B cell (primary cell): Measurements from ENCODE around the gene IGFBP7. TPM values are rescaled to one million over a fixed set of nuclear protein-coding genes. Genes with fewer than 3 reads are reported as not detected.

Source experiments
- ATAC-seq: fragments of 200-7000 bp; cut with Tn5 transposase; one replicate; pipeline ENCODE4 v1.10.0; 2021; ENCODE audit warnings: low read depth, mild to moderate bottlenecking, moderate number of reproducible peaks, moderate library complexity
- CTCF ChIA-PET: fragments of 350-600 bp; sonication (Branson Sonifier 250); formaldehyde crosslinking; loops from one replicate; lab custom pipeline; 2021; ENCODE audit warnings: antibody characterized with exemption, inconsistent platforms; lab: Charles Lee
- POLR2A ChIA-PET: fragments of 350-600 bp; sonication (Branson Sonifier 250); formaldehyde crosslinking; loops from one replicate; lab custom pipeline; 2021; ENCODE audit warnings: antibody characterized with exemption; lab: Charles Lee
- DNase-seq: peaks from one replicate; pipeline ENCODE4 v3.0.0; 2013
- H2AFZ ChIP-seq: 2 replicates; pipeline ENCODE4 v1.6.1; 2012; ENCODE audit warnings: mild to moderate bottlenecking, low read depth, low read length; ENCODE audit not compliant: insufficient read depth, poor library complexity, severe bottlenecking
- H3K27ac ChIP-seq, 2 donors: 1 replicate in 1 of 2; 2 replicates in 1 of 2; pipeline ENCODE4 v1.5.1; 2012 to 2013; ENCODE audit warnings: low read length in 2 of 2, mild to moderate bottlenecking in 2 of 2, moderate library complexity in 1 of 2
- H3K27me3 ChIP-seq, 4 experiments: fragments of 200-600 bp in 1 of 4; sonication (generic) in 1 of 4; replicated peaks in 1 of 4; 1 replicate in 2 of 4; 2 replicates in 2 of 4; pipeline versions ENCODE4 v1.6.1 to v1.7.0; 2013 to 2016; ENCODE audit warnings: low read length in 3 of 4, mild to moderate bottlenecking in 2 of 4, mixed read lengths in 1 of 4, moderate library complexity in 1 of 4; ENCODE audit not compliant: insufficient read depth in 4 of 4, control insufficient read depth in 3 of 4; ENCODE audit errors: control extremely low read depth in 1 of 4
- H3K36me3 ChIP-seq, 2 experiments: replicated peaks in 1 of 2; 1 replicate in 1 of 2; 2 replicates in 1 of 2; pipeline versions ENCODE4 v1.6.1 to v1.7.1; 2013; ENCODE audit warnings: low read length in 1 of 2; ENCODE audit not compliant: insufficient read depth in 2 of 2, control insufficient read depth in 1 of 2; ENCODE audit errors: control extremely low read depth in 1 of 2, extremely low read depth in 1 of 2
- H3K4me1 ChIP-seq, 2 donors: fragments of 200-600 bp in 1 of 2; sonication (generic) in 1 of 2; 1 replicate in 1 of 2; 2 replicates in 1 of 2; pipeline versions ENCODE4 v1.5.1 to v1.6.1; 2013 to 2017; ENCODE audit warnings: low read length in 2 of 2; ENCODE audit not compliant: control insufficient read depth in 2 of 2, insufficient read depth in 2 of 2
- H3K4me2 ChIP-seq: replicated peaks from 2 replicates; pipeline ENCODE3; 2012; ENCODE audit warnings: mild to moderate bottlenecking, low read depth, low read length; ENCODE audit not compliant: poor library complexity, severe bottlenecking
- H3K4me3 ChIP-seq, 5 experiments: fragments of 200-600 bp in 1 of 5; sonication (generic) in 1 of 5; 1 replicate in 3 of 5; 2 replicates in 2 of 5; pipeline versions ENCODE4 v1.5.1 to v1.7.0; 2011 to 2016; ENCODE audit warnings: low read length in 4 of 5, mild to moderate bottlenecking in 4 of 5, low read depth in 2 of 5, control low read depth in 1 of 5, moderate library complexity in 1 of 5; ENCODE audit not compliant: insufficient read depth in 1 of 5; ENCODE audit errors: control extremely low read depth in 1 of 5, extremely low read depth in 1 of 5
- H3K79me2 ChIP-seq: fragments of 200-600 bp; sonication (generic); one replicate; pipeline ENCODE4 v1.6.0; 2016; ENCODE audit warnings: low read length; ENCODE audit not compliant: control insufficient read depth, insufficient read depth
- H3K9ac ChIP-seq: fragments of 200-600 bp; sonication (generic); 2 replicates; pipeline ENCODE4 v1.6.1; 2017; ENCODE audit warnings: mild to moderate bottlenecking, low read length, moderate library complexity
- H3K9me3 ChIP-seq, 3 donors: one replicate each; pipeline versions ENCODE4 v1.6.1 to v1.7.1; 2013; ENCODE audit warnings: low read length in 2 of 3; ENCODE audit not compliant: control insufficient read depth in 2 of 3, insufficient read depth in 1 of 3; ENCODE audit errors: control extremely low read depth in 1 of 3
- H4K20me1 ChIP-seq: 2 replicates; pipeline ENCODE4 v1.6.0; 2012; ENCODE audit warnings: mild to moderate bottlenecking, low read length; ENCODE audit not compliant: insufficient read depth, control insufficient read depth, poor library complexity, severe bottlenecking
- H3K27ac Mint-ChIP-seq: one replicate; pipeline ENCODE4 v1.8.0; 2021; ENCODE audit warnings: mixed read lengths
- H3K27me3 Mint-ChIP-seq: one replicate; pipeline ENCODE4 v1.8.0; 2021; ENCODE audit warnings: mixed read lengths
- H3K4me1 Mint-ChIP-seq: one replicate; pipeline ENCODE4 v1.8.0; 2021; ENCODE audit warnings: mixed read lengths
- H3K4me3 Mint-ChIP-seq: one replicate; pipeline ENCODE4 v1.8.0; 2021; ENCODE audit warnings: mixed read lengths
- H3K9me3 Mint-ChIP-seq: one replicate; pipeline ENCODE4 v1.8.0; 2022; ENCODE audit warnings: mixed read lengths; ENCODE audit not compliant: insufficient read depth
- EZH2 ChIP-seq: IDR thresholded peaks from 2 replicates; pipeline ENCODE4 v1.6.1; 2012; ENCODE audit warnings: borderline replicate concordance, low read depth, mild to moderate bottlenecking, moderate library complexity, low read length; ENCODE audit not compliant: insufficient read depth, poor library complexity, severe bottlenecking
- WGBS: methylation state at CpG from one replicate; pipeline ENCODE4 v1.1.5; 2013; ENCODE audit warnings: missing lambda C conversion rate; ENCODE audit not compliant: insufficient coverage; 5-methylcytosine and 5-hydroxymethylcytosine counted together
- intact Hi-C: fragments of 100-400 bp; cut with micrococcal nuclease; formaldehyde crosslinking; loops from one replicate; pipeline ENCODE4 v1.10.0; 2022
- polyA plus RNA-seq: library from polyadenylated mRNA; depleted of rRNA; stranded (reverse); fragments of >200 nt; gene quantifications from 2 replicates; pipeline ENCODE4 v1.2.3, GENCODE V29; 2012
- total RNA-seq, 2 donors: library from RNA; stranded (reverse); fragments of 120-200 nt in 1 of 2; gene quantifications; 1 replicate in 1 of 2; 2 replicates in 1 of 2; pipeline versions ENCODE4 v1.2.3 to v1.2.4, GENCODE V29; 2013 to 2022
- TF ChIP-seq, protein P1 (sequence below): fragments of 200-600 bp; IDR thresholded peaks from one replicate; pipeline ENCODE4 v1.8.0; 2022; ENCODE audit warnings: antibody characterized with exemption, mild to moderate bottlenecking

IGFBP7 gene
- total and polyA plus RNA-seq, 2 donors (not counting 1 experiment from before 2014, with no cell fraction given) = 0.37 TPM; not detected in 1

DNA sequence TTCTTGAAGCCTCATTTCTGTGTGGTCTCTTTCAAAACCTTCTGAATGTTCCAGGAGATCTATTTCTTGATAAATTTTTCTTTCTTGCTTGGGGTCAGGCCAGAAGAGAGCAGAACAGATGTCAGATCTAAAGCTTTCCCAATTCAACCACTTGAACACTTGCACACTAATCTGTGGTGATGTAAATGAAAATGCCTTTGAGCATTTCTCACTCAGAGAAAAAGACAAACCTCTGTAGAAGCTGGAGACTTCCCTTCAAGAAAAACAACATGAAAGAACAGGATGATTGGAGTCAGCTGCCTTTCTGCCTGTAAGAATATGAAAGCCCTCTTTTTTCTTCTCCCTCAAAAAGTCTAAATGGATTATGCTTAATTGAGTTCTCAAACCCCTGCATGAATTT, 11.2 kb downstream of the IGFBP7 start:
- Histone ChIP-seq H3K27ac (no peak overlapping the region), H3K9ac (no peak overlapping the region), H3K36me3 (no peaks in the 10 kb centered on the region), H2AFZ (no peak overlapping the region), H3K4me2 (no peak overlapping the region), H3K4me3 (no peak overlapping the region), H3K27me3 (no peaks in the 10 kb centered on the region), H3K79me2 (no peaks in the 10 kb centered on the region), H4K20me1 (no peaks in the 10 kb centered on the region), H3K9me3 (no peaks in the 10 kb centered on the region), H3K4me1 (no peaks in the 10 kb centered on the region)
- DNase-seq (no peak), ATAC-seq (no peak)
- Mint-ChIP-seq H3K4me3 (no peak overlapping the region), H3K4me1 (no peaks in the 10 kb centered on the region), H3K27ac (no peak overlapping the region), H3K9me3 (no peaks in the 10 kb centered on the region), H3K27me3 (peaks cover 2% of the 10 kb centered on the region)
- ChIA-PET CTCF (no interaction called here), POLR2A (no interaction called here)
- intact Hi-C loops = no loop called here
- TF ChIP-seq, protein P1, sequence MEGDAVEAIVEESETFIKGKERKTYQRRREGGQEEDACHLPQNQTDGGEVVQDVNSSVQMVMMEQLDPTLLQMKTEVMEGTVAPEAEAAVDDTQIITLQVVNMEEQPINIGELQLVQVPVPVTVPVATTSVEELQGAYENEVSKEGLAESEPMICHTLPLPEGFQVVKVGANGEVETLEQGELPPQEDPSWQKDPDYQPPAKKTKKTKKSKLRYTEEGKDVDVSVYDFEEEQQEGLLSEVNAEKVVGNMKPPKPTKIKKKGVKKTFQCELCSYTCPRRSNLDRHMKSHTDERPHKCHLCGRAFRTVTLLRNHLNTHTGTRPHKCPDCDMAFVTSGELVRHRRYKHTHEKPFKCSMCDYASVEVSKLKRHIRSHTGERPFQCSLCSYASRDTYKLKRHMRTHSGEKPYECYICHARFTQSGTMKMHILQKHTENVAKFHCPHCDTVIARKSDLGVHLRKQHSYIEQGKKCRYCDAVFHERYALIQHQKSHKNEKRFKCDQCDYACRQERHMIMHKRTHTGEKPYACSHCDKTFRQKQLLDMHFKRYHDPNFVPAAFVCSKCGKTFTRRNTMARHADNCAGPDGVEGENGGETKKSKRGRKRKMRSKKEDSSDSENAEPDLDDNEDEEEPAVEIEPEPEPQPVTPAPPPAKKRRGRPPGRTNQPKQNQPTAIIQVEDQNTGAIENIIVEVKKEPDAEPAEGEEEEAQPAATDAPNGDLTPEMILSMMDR = no peak
- TF ChIP-seq EZH2 = no peak

DNA sequence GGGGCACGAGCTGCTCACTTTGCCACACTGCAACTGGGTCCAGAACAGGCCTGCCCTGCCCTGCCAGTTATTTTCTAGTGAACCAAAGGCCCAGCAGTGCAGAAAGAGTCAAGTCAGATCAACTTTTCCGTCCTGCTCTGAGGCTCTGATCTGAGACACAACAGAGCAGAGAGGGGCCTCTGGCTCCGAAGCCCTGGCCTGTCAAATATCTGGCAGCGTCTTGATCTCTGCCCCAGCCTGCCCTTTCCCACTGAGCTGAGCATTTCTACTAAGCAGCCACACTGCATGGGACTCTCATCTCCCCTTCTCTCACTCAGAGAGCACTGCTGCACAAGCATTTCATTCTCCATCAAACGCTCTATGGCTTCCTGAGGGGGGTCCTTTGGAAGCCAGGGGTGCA, 11.8 kb downstream of the IGFBP7 start:
- no peak for ATAC-seq
- Histone ChIP-seq H3K27me3 (no peaks in the 10 kb centered on the region), H3K9ac (no peak overlapping the region), H3K79me2 (no peaks in the 10 kb centered on the region), H3K27ac (no peak overlapping the region), H3K9me3 (no peaks in the 10 kb centered on the region), H3K4me3 (no peak overlapping the region), H3K4me2 (no peak overlapping the region), H3K36me3 (no peaks in the 10 kb centered on the region), H2AFZ (no peak overlapping the region), H3K4me1 (no peaks in the 10 kb centered on the region), H4K20me1 (no peaks in the 10 kb centered on the region)
- TF ChIP-seq, protein P1 = no peak
- no peak for TF ChIP-seq EZH2
- CTCF ChIA-PET = no interaction called here
- Mint-ChIP-seq H3K4me1 (no peaks in the 10 kb centered on the region), H3K27me3 (no peaks in the 10 kb centered on the region), H3K27ac (no peak overlapping the region), H3K9me3 (no peaks in the 10 kb centered on the region), H3K4me3 (no peak overlapping the region)
- 85% methylated on average over 4 of the region's 5 CpGs for WGBS
- DNase-seq = no peak
- POLR2A ChIA-PET = no interaction called here
- intact Hi-C loops = no loop called here
